Hypothalamus (tissue), 51 donors: ENCODE data around the gene TMCO4.
A peak's percentile ranks its signal among the peaks of the same experiment; 100 is the strongest.
"Not testable (repeated sequence)": the region's sequence is repeated elsewhere in the genome, so short reads cannot be mapped to it uniquely, and the experiment has no call there.

Experiments
- DNase-seq, 51 donors: peaks; one replicate each; lab custom pipeline; 2025; lab: John Stamatoyannopoulos, UW

Gene TMCO4

DNA sequence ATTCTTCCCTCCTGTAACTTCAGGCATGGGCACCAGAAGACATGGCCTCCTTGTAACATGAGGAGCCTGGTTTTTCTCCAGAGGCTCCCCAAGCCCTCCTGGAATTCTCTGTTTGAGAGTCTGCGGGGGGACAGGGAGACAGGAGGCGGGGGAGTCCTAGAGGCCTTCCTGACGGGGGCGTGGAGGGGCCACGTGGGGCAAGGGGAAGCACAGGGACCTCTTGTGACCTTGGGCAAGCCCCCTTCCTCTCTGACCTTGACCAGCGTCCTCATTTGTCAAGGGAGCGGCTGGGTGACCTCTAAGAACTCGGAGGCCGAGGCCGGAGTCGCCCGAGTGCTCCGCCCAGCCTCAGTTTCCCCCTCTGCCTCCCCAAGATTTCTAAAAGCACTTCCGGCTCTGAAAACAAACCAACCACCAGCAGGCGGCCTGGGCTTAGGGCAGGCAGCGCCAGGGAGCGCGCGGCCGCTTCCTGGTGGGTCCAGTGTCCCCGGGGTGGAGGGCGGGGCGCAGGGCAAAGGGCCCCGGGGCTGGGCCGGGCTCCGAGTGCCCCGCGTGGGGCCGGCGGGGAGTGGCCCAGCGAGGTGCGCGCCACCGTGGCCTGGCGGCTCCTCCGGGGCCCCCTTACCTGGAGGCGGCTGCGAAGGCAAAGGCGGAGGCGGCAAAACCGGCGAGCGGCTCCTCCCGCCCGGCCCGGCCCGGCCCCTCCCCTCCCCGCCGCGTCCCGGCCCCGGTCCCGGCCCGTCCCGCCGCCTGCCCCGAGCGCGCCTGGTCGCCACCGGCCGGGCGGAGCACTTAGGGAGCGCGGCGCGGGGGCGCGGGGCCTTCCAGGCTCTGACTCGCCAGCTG is at the start of gene TMCO4:
TMCO4 (minus strand) TSS at position 687 of the 846 bp plus-strand sequence. CDS start 19,158 bp downstream, outside the sequence.
- peak in 6 of 51 donors; percentile 2 to 45 (median 26) for DNase-seq

DNA sequence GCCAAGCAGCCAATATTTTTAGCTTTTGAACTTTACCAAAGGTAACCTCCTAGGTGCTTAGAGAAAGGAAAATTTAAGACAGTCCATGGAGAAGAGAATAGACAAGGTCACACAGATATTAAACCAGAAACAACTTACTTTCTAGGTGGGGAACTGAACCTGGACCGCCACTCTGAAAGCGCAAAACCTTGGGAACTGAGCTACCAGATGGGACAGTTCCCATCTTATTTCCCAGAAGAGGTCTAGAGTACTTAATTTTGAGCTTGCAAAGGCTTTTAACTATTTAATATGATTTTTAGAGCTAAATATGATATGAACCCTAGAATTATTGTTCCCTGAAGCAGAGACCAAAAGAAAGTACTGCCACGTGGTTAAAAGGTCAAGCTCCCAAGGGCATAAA is 49.6 kb upstream of the TMCO4 start:
- not testable (repeated sequence) for DNase-seq

DNA sequence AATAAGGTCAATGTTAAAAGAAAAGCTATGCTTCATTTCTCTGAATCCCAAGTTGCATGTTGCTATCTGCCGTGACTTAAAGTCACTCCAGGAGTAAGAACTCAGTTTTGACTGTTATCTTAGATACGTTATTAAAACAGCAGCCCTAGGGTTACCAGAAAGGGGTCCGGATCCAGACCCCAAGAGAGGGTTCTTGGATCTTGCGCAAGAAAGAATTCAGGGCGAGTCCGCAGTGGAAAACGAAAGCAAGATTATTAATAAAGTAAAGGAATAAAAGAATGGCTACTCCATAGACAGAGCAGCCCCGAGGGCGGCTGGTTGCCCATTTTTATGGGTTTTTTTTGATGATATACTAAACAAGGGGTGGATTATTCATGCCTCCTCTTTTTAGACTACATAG is 47.6 kb upstream of the TMCO4 start:
- DNase-seq = not testable (repeated sequence)

DNA sequence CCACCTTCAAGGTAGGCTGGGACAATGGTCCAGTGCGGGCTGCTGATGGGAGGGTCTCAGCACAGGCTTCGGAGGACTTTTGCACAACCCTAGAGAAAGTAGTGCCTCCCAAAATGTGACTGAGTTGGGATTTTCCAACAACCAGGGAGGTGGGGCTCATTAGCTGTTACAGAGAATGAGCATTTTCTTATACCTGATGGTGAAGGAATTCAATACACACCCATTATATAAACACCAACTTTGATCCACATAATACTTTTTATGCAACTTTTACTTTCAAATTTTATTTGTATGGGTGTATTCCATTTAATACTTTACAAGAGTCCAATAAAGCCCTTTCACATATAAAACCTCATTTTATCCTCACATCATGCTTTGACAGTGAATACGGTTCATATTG is 46.6 kb upstream of the TMCO4 start:
- DNase-seq = no peak

DNA sequence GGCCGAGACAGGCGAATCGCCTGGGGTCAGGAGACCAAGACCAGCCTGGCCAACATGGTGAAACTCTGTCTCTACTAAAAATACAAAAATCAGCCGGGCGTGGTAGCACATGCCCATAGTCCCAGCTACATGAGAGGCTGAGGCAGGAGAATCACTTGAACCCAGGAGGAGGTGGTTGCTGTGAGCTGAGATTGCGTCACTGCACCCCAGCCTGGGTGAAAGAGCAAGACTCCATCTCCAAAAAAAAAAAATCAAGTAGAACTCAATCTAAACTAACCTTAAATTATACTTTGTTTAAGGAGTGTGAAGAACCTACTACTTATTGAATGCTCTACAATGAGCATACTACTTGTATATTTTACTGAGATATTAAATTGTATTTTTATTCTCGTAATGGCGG is 45.8 kb upstream of the TMCO4 start:
- DNase-seq = no peak

DNA sequence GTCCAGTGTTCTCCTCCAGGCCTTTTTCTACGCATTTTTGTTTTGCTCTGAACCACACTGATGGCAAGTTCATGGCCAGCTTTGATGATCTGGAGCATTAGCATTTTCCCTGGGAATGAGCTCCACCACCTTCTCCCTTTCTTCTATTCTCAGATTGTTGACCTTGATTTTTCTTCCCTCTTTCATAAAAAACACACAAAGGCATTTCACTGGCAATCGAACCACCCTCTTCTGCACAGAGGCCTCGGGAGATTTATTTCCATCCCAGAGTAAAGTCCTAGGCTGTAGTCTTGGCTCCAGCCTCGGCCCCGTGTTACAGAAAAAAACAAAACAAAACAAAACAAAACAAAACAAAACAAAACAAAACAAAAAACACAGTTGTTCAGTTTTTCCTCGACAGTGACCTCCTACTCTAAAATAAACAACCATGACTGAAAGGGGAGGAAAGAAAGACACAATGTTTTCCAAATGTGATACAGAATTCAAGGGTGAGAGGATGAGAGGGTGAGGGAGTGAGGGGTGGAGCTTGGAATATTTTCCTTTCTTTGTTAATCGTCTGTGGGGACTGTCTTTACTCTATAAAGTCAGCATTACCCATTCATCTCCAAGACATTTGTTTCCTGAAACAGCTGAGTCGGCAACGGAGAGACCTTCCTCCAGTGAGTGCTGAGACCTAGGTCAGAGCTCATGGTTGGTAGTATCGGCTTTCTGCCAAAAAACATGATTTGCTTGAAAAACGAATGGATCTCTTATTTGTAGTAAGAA is 45.2 kb upstream of the TMCO4 start:
- no peak for DNase-seq

DNA sequence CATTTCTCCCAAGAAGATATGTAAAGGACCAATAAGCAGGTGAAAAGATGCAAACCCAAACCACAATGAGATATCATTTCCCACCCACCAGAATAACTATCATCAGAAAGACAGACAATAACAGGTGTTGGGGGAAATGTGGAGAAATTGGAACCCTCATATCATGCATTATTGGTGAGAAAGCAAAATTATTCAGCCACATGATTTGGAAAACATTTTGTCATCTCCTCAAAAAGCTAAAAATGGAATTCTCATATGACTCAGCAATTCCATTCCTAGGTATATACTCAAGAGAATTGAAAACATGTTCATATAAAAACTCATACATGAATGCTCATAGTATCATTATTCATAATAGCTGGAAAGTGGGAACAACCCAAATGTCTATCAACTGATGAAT is 40.5 kb upstream of the TMCO4 start:
- no peak for DNase-seq

DNA sequence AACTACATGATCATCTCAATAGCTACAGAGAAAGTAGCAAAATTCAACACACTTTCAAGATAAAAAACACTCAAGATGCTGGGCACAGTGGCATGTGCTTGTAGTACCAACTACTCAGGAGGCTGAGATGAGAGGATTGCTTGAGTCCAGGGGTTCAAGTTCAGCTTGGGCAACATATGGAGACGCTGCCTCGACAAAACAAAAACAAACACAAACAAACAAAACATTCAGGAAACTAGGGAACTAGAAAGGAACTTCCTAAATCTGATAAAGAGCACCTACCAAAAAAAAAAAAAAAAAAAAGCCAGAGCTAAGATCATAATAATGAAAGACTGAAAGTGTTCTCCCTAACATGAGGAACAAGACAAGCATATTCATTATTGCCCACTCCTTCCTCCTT is 38.1 kb upstream of the TMCO4 start:
- DNase-seq = no peak

DNA sequence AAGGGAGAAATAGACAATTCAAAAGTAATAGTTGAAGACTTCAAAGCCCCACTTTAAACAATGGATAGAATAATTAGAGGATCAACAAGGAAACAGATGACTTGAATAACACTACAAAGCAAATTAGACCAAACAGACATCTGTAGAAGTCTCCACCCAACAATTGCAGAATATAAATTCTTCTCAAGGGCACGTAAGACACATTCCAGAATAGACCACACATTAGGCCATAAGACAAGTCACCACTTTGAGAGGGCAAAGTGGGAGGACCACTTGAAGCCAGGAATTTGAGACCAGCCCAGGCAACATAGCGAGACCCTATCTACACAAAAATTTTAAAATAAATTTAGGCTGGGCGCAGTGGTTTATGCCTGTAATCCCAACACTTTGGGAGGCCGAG is 35.9 kb upstream of the TMCO4 start:
- DNase-seq = no peak

DNA sequence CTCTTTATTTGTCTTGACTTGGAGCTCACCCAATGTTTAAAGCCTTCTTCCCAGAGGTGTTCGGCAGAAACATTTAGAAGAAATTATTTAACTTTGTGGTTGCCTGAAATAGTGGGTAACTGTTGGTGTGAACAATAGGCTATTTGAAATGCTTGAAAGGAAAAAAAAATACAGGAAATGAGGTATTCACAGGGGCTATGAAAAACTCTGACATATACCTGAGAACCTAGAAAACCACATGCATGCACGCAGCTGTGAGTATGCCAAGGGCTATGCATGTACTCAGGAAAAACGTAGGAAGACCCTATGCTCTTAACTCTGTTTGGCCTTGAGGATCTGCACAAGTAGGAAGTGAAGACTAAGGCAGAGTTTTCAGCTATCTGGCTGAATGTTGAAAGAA is 31.7 kb upstream of the TMCO4 start:
- no peak for DNase-seq

DNA sequence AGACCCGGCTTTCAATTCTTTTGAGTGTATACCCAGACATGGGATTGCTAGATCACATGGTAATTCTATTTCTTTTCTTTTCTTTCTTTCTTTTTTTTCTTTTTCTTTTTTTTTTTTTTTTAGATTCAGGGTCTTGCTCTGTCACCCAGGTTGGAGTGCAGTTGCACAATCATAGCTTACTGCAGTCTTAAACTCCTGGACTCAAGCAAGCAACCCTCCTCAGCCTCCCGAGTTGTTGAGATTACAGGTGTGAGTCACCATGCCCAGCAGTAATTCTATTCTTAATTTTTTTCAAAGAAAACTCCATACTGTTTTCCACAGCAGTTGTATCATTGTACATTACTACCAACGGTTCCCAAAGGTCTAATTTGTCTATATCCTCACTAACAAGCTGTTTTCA is 28.8 kb upstream of the TMCO4 start:
- DNase-seq = no peak

DNA sequence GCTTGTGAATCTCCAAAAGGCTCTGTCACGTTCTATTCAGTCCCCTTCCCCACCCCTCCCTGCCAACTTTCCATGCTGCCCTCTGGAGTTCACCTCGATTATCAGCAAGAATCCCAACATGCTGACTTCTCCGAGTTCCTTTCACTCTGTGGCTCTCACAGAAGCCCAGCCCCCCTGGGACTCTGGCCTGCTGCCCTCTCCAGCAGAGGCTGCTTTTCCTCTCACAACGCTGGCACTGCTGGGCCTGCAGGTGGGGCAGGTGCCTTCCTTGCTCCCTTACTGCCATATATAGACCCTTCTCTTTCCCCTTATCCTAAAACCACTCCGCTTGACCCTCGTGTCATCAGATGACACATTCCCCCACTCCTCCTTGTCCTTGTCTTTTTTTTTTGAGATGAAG is 25.6 kb upstream of the TMCO4 start:
- DNase-seq = no peak

DNA sequence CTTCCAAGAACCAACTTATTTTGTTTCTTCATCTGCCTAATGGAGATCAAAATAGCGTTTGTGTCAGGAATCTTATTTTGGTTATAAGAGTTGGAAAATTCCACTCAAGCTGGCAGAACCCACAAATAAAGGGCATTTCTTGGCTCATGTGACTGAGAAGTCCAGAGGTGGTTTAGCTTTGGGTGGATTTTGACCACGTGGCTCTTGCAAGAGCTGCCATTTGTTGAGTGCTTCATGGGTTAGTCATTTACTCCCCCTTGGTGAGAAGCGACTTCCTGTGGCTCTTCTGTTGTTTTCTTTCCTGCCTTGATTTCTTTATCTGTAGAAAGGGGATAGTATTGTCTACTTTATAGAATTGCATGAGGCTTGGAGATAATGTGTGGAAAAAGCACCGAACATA is 24.8 kb upstream of the TMCO4 start:
- no peak for DNase-seq

DNA sequence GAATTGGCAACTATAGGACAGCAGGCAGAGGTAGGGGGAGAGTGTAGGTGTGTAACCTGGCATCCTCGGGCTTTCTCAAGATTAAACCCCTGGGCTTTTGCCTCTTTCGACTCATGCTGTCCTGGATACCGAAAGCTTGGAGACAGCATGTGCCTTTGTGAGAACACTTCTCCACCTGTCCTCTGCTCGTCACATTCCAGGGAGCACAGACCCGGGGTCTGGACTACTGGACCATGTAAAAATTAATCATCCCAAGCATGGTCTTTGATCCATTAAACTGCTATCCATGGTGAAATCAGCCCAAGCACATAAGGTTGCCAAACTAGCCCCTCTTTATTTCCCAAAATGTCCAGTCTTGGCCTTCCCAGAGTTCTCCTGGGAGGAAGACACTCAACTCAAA is 24.3 kb upstream of the TMCO4 start:
- no peak for DNase-seq

DNA sequence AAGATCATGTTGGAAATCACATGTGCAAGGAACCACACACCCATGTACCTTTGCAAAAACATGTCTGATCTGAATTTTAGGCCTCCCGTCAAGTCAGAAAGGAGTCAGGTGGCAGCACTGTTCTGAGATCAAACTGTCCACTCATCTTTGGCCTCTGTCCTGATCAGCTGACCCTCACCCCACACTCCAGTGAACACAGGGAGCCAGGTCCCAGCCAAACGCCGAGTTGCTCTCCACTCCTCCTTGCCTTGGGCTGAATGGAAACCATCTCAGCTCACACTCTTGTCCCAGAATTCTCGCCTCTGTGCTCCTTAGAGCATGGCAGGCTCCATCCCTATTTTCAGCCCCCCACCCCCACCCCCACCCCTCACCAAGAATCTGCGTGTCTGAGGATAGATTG is 20.0 kb upstream of the TMCO4 start:
- DNase-seq = no peak

DNA sequence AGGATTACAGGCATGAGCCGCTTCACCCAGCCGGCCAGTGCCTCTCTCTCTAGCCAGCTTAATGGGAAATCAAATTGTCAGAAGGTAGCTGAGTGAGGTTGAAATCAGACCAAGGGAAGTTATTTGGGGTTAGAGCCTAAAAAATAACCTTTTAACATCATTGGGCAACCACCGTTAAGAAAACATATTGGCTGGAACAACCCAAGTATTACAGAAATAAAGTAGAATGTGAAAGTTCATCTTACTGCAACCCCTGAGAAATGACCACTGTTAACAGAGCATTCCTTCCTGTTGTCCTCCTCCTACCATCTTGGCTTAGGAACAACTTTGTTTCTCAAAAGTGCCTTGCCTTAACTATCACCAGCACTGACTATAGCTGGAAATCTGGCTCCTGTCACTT is 18.6 kb upstream of the TMCO4 start:
- no peak for DNase-seq

DNA sequence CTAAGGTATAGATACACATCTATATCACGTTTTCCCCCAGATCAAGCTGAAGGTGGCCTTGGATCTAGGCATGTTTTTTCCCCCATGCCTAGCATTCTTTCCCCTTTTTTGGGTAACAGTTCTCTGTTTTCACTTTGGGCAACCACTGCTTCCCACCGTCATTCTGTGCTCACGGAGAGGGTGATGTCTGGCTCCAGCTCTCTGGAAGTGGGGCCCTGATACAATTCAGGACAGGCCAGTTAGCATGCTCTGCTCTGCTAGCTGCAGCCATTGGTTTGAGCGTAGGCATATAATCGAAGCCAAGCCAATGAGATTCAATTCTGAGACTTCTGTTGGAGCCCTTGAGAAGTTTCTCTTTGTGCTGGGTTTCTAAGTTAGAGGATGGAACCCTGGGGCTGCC is 17.4 kb upstream of the TMCO4 start:
- DNase-seq = no peak

DNA sequence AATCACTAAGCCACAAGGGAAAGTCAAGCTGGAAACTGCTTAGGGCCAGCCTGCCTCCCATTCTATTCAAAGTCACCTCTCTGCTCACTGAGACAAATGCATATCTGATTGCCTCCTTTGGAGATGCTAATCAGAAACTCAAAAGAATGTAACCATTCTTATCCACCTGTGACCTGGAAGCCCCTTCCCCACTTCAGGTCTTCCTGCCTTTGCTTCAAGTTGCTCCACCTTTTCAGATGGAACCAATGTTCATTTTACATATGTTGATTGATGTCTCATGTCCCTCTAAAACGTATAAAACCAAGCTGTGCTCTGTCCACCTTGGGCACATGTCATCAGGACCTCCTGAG is 17.0 kb upstream of the TMCO4 start:
- not testable (repeated sequence) for DNase-seq

DNA sequence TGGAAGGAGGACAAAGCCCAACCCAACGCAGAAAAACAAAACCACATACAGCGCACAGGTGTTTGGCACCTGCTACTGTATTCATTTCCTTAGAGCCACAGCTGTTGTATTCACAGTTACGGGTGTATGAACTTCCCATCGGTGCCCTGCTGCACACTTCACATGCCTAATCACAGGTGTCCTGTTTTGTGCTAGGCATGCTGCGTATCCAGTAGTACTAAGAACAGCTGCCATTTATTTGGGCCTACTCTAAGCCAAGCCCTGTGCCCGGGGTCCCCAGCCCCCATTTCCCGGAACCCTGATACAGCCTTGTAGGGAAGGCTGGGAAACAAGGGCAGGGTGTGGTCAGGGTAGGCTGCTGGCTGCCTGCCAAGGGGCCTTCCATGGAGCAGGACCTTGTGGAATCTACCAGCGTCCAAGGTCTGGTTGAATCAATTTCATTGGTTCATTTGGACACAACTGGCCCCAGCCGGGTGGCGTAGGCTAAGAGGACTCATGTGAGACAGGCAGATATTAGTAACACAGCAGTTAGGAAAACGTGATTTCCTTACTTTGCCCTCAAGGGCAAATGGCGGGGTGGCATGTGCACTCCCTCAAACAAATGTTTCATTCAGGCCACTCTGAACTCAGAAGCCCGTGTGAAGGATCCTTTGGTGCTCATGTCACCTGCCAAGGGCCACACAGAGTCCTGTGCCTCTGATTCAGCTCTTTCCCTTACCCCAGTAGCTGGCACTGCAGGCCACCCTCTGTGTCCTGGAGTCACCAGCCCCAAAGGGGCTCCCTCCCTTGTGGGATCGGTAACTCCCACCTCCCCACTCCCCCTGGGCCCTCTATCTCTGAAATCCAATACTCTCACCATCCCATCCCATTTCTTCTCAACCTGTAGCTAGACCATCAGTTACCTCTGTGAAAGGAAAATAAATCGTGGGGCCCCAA is 16.4 kb upstream of the TMCO4 start:
- DNase-seq = no peak

DNA sequence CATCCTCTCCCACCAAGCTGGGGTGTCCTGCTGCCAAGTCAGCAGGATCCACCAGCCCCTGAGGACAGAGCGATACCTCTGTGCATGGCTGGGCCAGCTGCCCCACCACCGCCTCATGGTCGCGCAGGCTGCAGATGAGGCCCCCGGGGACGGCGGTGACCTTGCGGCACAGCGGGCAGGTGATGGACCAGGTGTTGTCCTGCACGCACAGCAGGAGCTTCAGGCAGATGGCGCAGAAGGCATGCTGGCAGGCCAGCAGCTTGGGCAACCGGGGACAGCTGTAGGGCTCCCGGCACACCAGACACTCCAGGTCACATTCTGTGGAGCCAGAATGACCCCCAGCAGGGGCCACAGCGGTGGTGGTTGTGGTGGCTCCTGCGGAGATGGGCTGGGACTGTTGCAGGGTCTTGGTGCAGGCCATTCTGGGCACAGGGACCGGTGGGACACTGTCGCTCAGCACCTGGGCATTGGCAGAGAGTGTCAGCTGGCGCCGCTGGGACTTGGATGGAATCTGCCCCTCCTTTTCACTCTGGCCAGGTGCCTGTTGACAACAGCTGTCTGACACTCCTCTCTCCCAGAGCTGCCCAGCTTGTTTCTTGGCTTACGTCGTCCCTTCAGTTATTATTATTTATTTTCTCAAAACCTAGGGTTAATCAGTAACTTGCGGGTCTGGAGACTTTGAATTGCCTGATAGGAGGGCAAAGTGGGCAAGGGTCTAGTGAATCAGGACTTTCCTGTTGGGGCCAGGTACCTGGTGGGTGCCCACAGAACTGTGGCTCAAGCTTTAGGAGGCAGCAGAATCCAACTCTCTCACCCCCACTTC is 15.2 kb upstream of the TMCO4 start, which contains the start of gene RNF186:
RNF186 (minus strand) TSS at position 603 of the 823 bp plus-strand sequence; CDS start at position 421, 182 bp downstream.
- DNase-seq = no peak
